GM19463 (cell line): ENCODE results near the gene CAMTA1.

Experiments used
- ATAC-seq: cut with Tn5 transposase; IDR thresholded peaks from one replicate; pipeline ENCODE4 v1.9.1; 2021; ENCODE audit warnings: mild to moderate bottlenecking, moderate library complexity; ENCODE audit not compliant: unreplicated experiment

The CAMTA1 gene

GRCh38 chr1:6871300-6871972, 86.2 kb downstream of the CAMTA1 start:
- ATAC-seq: no peak

GRCh38 chr1:6872573-6873261, 87.5 kb downstream of the CAMTA1 start:
- ATAC-seq: no peak

GRCh38 chr1:6873298-6874015, 88.2 kb downstream of the CAMTA1 start:
- ATAC-seq: no peak

- no peak for ATAC-seq
Observed at GRCh38 chr1:6874298-6874697, 89.0 kb downstream of the CAMTA1 start.

GRCh38 chr1:6880951-6881690, 95.9 kb downstream of the CAMTA1 start:
- ATAC-seq: no peak

GRCh38 chr1:6882414-6882813, 97.2 kb downstream of the CAMTA1 start:
- no peak for ATAC-seq

GRCh38 chr1:6884652-6885153, 99.4 kb downstream of the CAMTA1 start:
- no peak for ATAC-seq

- ATAC-seq: no peak
Observed at GRCh38 chr1:6885426-6885825, 100.2 kb downstream of the CAMTA1 start.

GRCh38 chr1:6886523-6886922, 101.3 kb downstream of the CAMTA1 start:
- no peak for ATAC-seq

GRCh38 chr1:6888268-6888667, 103.0 kb downstream of the CAMTA1 start:
- no peak for ATAC-seq

GRCh38 chr1:6888870-6889269, 103.6 kb downstream of the CAMTA1 start:
- ATAC-seq: no peak

- ATAC-seq: no peak
Observed at GRCh38 chr1:6889875-6890480, 104.7 kb downstream of the CAMTA1 start.

- ATAC-seq: no peak
Observed at GRCh38 chr1:6890686-6891085, 105.4 kb downstream of the CAMTA1 start.

- no peak for ATAC-seq
Observed at GRCh38 chr1:6891781-6892579, 106.7 kb downstream of the CAMTA1 start.

- ATAC-seq: no peak
Observed at GRCh38 chr1:6893388-6893787, 108.1 kb downstream of the CAMTA1 start.

GRCh38 chr1:6897138-6897537, 111.9 kb downstream of the CAMTA1 start:
- no peak for ATAC-seq

- ATAC-seq: no peak
Observed at GRCh38 chr1:6898974-6899539, 113.8 kb downstream of the CAMTA1 start.

- no peak for ATAC-seq
Observed at GRCh38 chr1:6899621-6900020, 114.4 kb downstream of the CAMTA1 start.

- ATAC-seq: no peak
Observed at GRCh38 chr1:6902153-6902552, 116.9 kb downstream of the CAMTA1 start.
